H1 (cell line): ENCODE measurements around the gene HEATR5A. TPM values are rescaled to one million over a fixed set of nuclear protein-coding genes. Genes with fewer than 3 reads are reported as not detected.

ENCODE experiments used
- CTCF ChIA-PET: fragments of 300-600 bp; sonication (Branson Sonifier 250); formaldehyde crosslinking; loops from one replicate; lab custom pipeline; 2021; ENCODE audit not compliant: partially characterized antibody; lab: Charles Lee
- POLR2A ChIA-PET: fragments of 300-600 bp; sonication (Branson Sonifier 250); formaldehyde crosslinking; loops from one replicate; lab custom pipeline; 2021; ENCODE audit warnings: inconsistent platforms; ENCODE audit not compliant: partially characterized antibody; lab: Charles Lee
- DNase-seq, 2 experiments: peaks; one replicate each; pipeline versions ENCODE4 v3.0.0 to v3.0.0-alpha.2; 2010 to 2022; ENCODE audit warnings: low spot score in 2 of 2, low read depth in 1 of 2, mixed read lengths in 1 of 2
- FAIRE-seq: peaks from 2 replicates; lab custom pipeline; 2011; peaks lifted over from hg19 to GRCh38; lab: Jason Lieb, UNC
- H2AFZ ChIP-seq: 2 replicates; pipeline ENCODE4 v1.8.1; 2012; ENCODE audit warnings: low read length, inconsistent platforms
- H2AK5ac ChIP-seq: 2 replicates; pipeline ENCODE4 v1.6.1; 2013; ENCODE audit warnings: low read depth, low read length
- H2BK120ac ChIP-seq: replicated peaks from 2 replicates; pipeline ENCODE3; 2013; ENCODE audit warnings: low read depth, low read length, inconsistent platforms
- H2BK12ac ChIP-seq: 2 replicates; pipeline ENCODE4 v1.6.1; 2013; ENCODE audit warnings: low read depth, low read length
- H2BK15ac ChIP-seq: 2 replicates; pipeline ENCODE4 v1.6.1; 2013; ENCODE audit warnings: low read length
- H2BK20ac ChIP-seq: 2 replicates; pipeline ENCODE4 v1.6.1; 2013; ENCODE audit warnings: low read length
- H2BK5ac ChIP-seq: 2 replicates; pipeline ENCODE4 v1.6.1; 2013; ENCODE audit warnings: low read depth, low read length
- H3K14ac ChIP-seq: 2 replicates; pipeline ENCODE4 v1.6.1; 2013; ENCODE audit warnings: inconsistent platforms; ENCODE audit not compliant: insufficient read length
- H3K18ac ChIP-seq: 2 replicates; pipeline ENCODE4 v1.6.1; 2013; ENCODE audit warnings: low read length; ENCODE audit errors: extremely low read depth
- H3K23ac ChIP-seq: 2 replicates; pipeline ENCODE4 v1.6.1; 2013; ENCODE audit warnings: inconsistent platforms; ENCODE audit not compliant: insufficient read length
- H3K23me2 ChIP-seq: 2 replicates; pipeline ENCODE4 v1.6.1; 2013; ENCODE audit warnings: low read depth, low read length
- H3K27ac ChIP-seq: 2 replicates; pipeline ENCODE4 v1.6.1; 2011; ENCODE audit warnings: low read depth, low read length, inconsistent platforms
- H3K27me3 ChIP-seq, 4 experiments: replicated peaks in 1 of 4; 1 replicate in 1 of 4; 2 replicates in 3 of 4; pipeline versions ENCODE4 v1.6.1 to v1.8.1; 2011 to 2013; ENCODE audit warnings: low read length in 3 of 4, mild to moderate bottlenecking in 3 of 4, inconsistent platforms in 2 of 4, mixed read lengths in 2 of 4, moderate library complexity in 1 of 4; ENCODE audit not compliant: control insufficient read depth in 3 of 4, insufficient read depth in 3 of 4; ENCODE audit errors: extremely low read depth in 1 of 4
- H3K36me3 ChIP-seq, 4 experiments: 2 replicates each; pipeline versions ENCODE4 v1.6.1 to v1.8.1; 2011 to 2013; ENCODE audit warnings: mild to moderate bottlenecking in 4 of 4, low read length in 3 of 4, moderate library complexity in 2 of 4, control low read depth in 1 of 4, inconsistent platforms in 1 of 4; ENCODE audit not compliant: insufficient read depth in 4 of 4, control insufficient read depth in 2 of 4
- H3K4ac ChIP-seq: replicated peaks from 2 replicates; pipeline ENCODE3; 2013; ENCODE audit warnings: low read length, low read depth, mixed read lengths, inconsistent platforms; ENCODE audit not compliant: insufficient read length
- H3K4me1 ChIP-seq, 4 experiments: replicated peaks in 1 of 4; 1 replicate in 1 of 4; 2 replicates in 3 of 4; pipeline versions ENCODE4 v1.6.1 to v1.8.1; 2011 to 2013; ENCODE audit warnings: low read length in 3 of 4, inconsistent platforms in 2 of 4, mixed read lengths in 1 of 4; ENCODE audit not compliant: insufficient read depth in 4 of 4, control insufficient read depth in 3 of 4
- H3K4me2 ChIP-seq, 2 experiments: 2 replicates each; pipeline versions ENCODE4 v1.6.1 to v1.8.1; 2011 to 2013; ENCODE audit warnings: low read depth in 2 of 2, low read length in 2 of 2, control low read depth in 1 of 2, inconsistent platforms in 1 of 2, mild to moderate bottlenecking in 1 of 2; ENCODE audit not compliant: insufficient read depth in 1 of 2
- H3K4me3 ChIP-seq, 4 experiments: fragments of 200-600, 300-600 bp in 1 of 4; sonication (generic), shearing (Covaris generic), sonication (Bioruptor Twin) in 1 of 4; 2 replicates each; pipeline versions ENCODE4 v1.5.1 to v1.8.1; 2011 to 2016; ENCODE audit warnings: low read length in 4 of 4, low read depth in 3 of 4, control low read depth in 2 of 4, inconsistent platforms in 2 of 4, mild to moderate bottlenecking in 2 of 4, mixed read lengths in 1 of 4, moderate library complexity in 1 of 4; ENCODE audit not compliant: insufficient read depth in 2 of 4; ENCODE audit errors: extremely low read depth in 1 of 4
- H3K56ac ChIP-seq: replicated peaks from 2 replicates; pipeline ENCODE3; 2013; ENCODE audit warnings: low read depth, mild to moderate bottlenecking, mixed read lengths, low read length, inconsistent platforms; ENCODE audit not compliant: insufficient read length
- H3K79me1 ChIP-seq: 2 replicates; pipeline ENCODE4 v1.6.1; 2013; ENCODE audit warnings: low read depth, low read length, control low read depth
- H3K79me2 ChIP-seq, 2 experiments: 2 replicates each; pipeline versions ENCODE4 v1.6.1 to v1.8.1; 2012 to 2013; ENCODE audit warnings: low read length in 2 of 2, mild to moderate bottlenecking in 2 of 2, inconsistent platforms in 1 of 2; ENCODE audit not compliant: insufficient read depth in 2 of 2, control insufficient read depth in 1 of 2
- H3K9ac ChIP-seq, 4 experiments: replicated peaks in 1 of 4; 1 replicate in 1 of 4; 2 replicates in 3 of 4; pipeline versions ENCODE4 v1.6.1 to v1.8.1; 2011 to 2013; ENCODE audit warnings: low read depth in 3 of 4, low read length in 3 of 4, control low read depth in 2 of 4, mild to moderate bottlenecking in 2 of 4, moderate library complexity in 2 of 4, inconsistent platforms in 1 of 4; ENCODE audit errors: extremely low read depth in 1 of 4
- H3K9me3 ChIP-seq, 2 experiments: 2 replicates each; pipeline versions ENCODE4 v1.6.1 to v1.8.1; 2012 to 2013; ENCODE audit warnings: mild to moderate bottlenecking in 2 of 2, moderate library complexity in 2 of 2, control low read depth in 1 of 2, inconsistent platforms in 1 of 2, low read depth in 1 of 2, low read length in 1 of 2, mixed read lengths in 1 of 2; ENCODE audit not compliant: insufficient read depth in 2 of 2
- H4K20me1 ChIP-seq, 2 experiments: replicated peaks in 1 of 2; 2 replicates each; pipeline versions ENCODE3 to v1.8.1; 2011 to 2013; ENCODE audit warnings: inconsistent platforms in 2 of 2, low read length in 2 of 2, mild to moderate bottlenecking in 1 of 2; ENCODE audit not compliant: insufficient read depth in 2 of 2, control insufficient read depth in 1 of 2
- H4K5ac ChIP-seq: 2 replicates; pipeline ENCODE4 v1.6.1; 2013; ENCODE audit warnings: low read length, low read depth, mixed read lengths, inconsistent platforms; ENCODE audit not compliant: insufficient read length
- H4K8ac ChIP-seq: 2 replicates; pipeline ENCODE4 v1.8.0; 2013; ENCODE audit warnings: mild to moderate bottlenecking, moderate library complexity, low read length, inconsistent platforms; ENCODE audit not compliant: insufficient read depth; ENCODE audit errors: extremely low read depth
- H4K91ac ChIP-seq: replicated peaks from 2 replicates; pipeline ENCODE3; 2013; ENCODE audit warnings: low read length, mixed read lengths, inconsistent platforms; ENCODE audit not compliant: insufficient read length
- ASH2L ChIP-seq: fragments of 200-600, 300-600 bp; sonication (generic); IDR thresholded peaks from one replicate; pipeline ENCODE4 v1.7.1; 2017; ENCODE audit warnings: low read length
- BACH1 ChIP-seq: IDR thresholded peaks from 2 replicates; pipeline ENCODE4 v1.6.1; 2012; ENCODE audit warnings: low read length, improper control_type of control experiment
- CEBPB ChIP-seq: IDR thresholded peaks from 2 replicates; pipeline ENCODE4 v1.6.1; 2012; ENCODE audit warnings: low read depth, low read length
- CHD1 ChIP-seq: IDR thresholded peaks from 2 replicates; pipeline ENCODE4 v1.6.1; 2012; ENCODE audit warnings: low read depth, low read length, improper control_type of control experiment
- CTBP2 ChIP-seq: IDR thresholded peaks from 2 replicates; pipeline ENCODE4 v1.7.0; 2011; ENCODE audit warnings: borderline replicate concordance, mild to moderate bottlenecking, moderate library complexity, mixed read lengths, low read length; ENCODE audit not compliant: insufficient read depth, insufficient read length
- EP300 ChIP-seq, 2 experiments: IDR thresholded peaks; 1 replicate in 1 of 2; 2 replicates in 1 of 2; pipeline ENCODE4 v1.6.1; 2011 to 2012; ENCODE audit warnings: low read depth in 2 of 2, low read length in 2 of 2, mild to moderate bottlenecking in 2 of 2, borderline replicate concordance in 1 of 2, inconsistent platforms in 1 of 2, moderate library complexity in 1 of 2
- EZH2 ChIP-seq: fragments of 200-600 bp; sonication (generic); IDR thresholded peaks from 2 replicates; pipeline ENCODE4 v1.7.1; 2012; ENCODE audit warnings: low read depth, mild to moderate bottlenecking, moderate library complexity, low read length, inconsistent platforms; ENCODE audit not compliant: severe bottlenecking
- HDAC2 ChIP-seq, 2 experiments: fragments of 300-600 bp in 1 of 2; sonication (generic) in 1 of 2; IDR thresholded peaks; 2 replicates each; pipeline ENCODE4 v1.6.1; 2011 to 2012; ENCODE audit warnings: low read depth in 2 of 2, low read length in 2 of 2, mild to moderate bottlenecking in 2 of 2, moderate library complexity in 2 of 2, borderline replicate concordance in 1 of 2, inconsistent platforms in 1 of 2
- JUND ChIP-seq: IDR thresholded peaks from 2 replicates; pipeline ENCODE4 v1.6.1; 2011; ENCODE audit warnings: mild to moderate bottlenecking, improper control_type of control experiment, low read length
- KDM4A ChIP-seq: IDR thresholded peaks from one replicate; pipeline ENCODE4 v1.7.1; 2012; ENCODE audit warnings: low read depth, mild to moderate bottlenecking, moderate library complexity, low read length, inconsistent platforms; ENCODE audit not compliant: severe bottlenecking
- SIRT6 ChIP-seq: IDR thresholded peaks from one replicate; pipeline ENCODE4 v1.7.1; 2012; ENCODE audit warnings: low read length, inconsistent platforms
- SP1 ChIP-seq: IDR thresholded peaks from 2 replicates; pipeline ENCODE4 v1.6.1; 2011; ENCODE audit warnings: low read depth, low read length
- SRF ChIP-seq: IDR thresholded peaks from 2 replicates; pipeline ENCODE4 v1.6.1; 2011; ENCODE audit warnings: mild to moderate bottlenecking, low read depth, low read length, moderate library complexity
- SUZ12 ChIP-seq: fragments of 200-600 bp; sonication (generic); IDR thresholded peaks from 2 replicates; pipeline ENCODE4 v1.6.1; 2012; ENCODE audit warnings: mild to moderate bottlenecking, inconsistent platforms, low read length, moderate library complexity, mixed read lengths
- TBP ChIP-seq: IDR thresholded peaks from 2 replicates; pipeline ENCODE4 v1.6.1; 2011; ENCODE audit warnings: low read depth, low read length, improper control_type of control experiment
- WGBS, 2 experiments: shearing (Covaris generic) in 1 of 2; methylation state at CpG; one replicate each; pipeline versions ENCODE4 v1.1.6 to v1.1.7; 2013 to 2015; ENCODE audit warnings: low lambda C conversion rate in 2 of 2, mixed read lengths in 2 of 2, inconsistent platforms in 1 of 2, low coverage in 1 of 2, missing lambda C conversion rate in 1 of 2; ENCODE audit not compliant: insufficient replicate concordance in 2 of 2, insufficient coverage in 1 of 2, insufficient read length in 1 of 2; ENCODE audit errors: extremely low coverage in 1 of 2, missing lambda C conversion rate in 1 of 2; 5-methylcytosine and 5-hydroxymethylcytosine counted together
- polyA plus RNA-seq, 7 experiments: library from polyadenylated mRNA; depleted of rRNA in 3 of 7; stranded (reverse) in 5 of 7; unstranded in 2 of 7; fragments of >200 nt in 5 of 7; fragments of 200-250 nt in 2 of 7; gene quantifications; 1 replicate in 5 of 7; 2 replicates in 1 of 7; 4 replicates in 1 of 7; pipeline versions ENCODE4 v1.2.1 to v1.2.3, GENCODE V29; 2011 to 2013; ENCODE audit warnings: missing spikeins in 2 of 7, mixed read lengths in 2 of 7
- total RNA-seq: library from RNA; stranded (reverse); fragmentation: NEBNext Ultra II Directional; extraction: Animal tissue kit (Norgen Biotek cat#: 25700); gene quantifications from 2 replicates; pipeline ENCODE4 v1.2.1, GENCODE V29; 2021

Gene HEATR5A
- total and polyA plus RNA-seq, 2 of the 8 experiments (the other 6 are each of a cell fraction or from before 2014, with no cell fraction given): 9.0 to 36.2 TPM

DNA sequence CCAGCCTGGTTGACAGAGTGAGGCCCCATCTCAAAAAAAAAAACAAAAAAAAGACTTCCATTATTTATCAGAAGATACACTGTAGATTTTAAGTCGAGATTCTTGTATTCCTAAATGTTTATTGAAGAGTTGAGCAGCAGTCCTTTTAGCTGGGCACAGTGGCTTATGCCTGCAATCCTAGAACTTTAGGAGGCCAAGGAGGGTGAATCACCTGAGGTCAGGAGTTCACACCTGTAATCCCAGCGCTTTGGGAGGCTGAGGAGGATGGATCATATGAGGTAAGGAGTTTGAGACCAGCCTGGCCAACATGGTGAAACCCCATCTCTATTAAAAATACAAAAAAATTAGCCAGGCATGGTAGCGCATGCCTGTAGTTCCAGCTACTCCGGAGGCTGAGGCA, 57.6 kb downstream of the HEATR5A start:
- Histone ChIP-seq H3K4me2 (no peak overlapping the region), H2BK15ac (no peak overlapping the region), H3K27me3 (peaks cover 0 to 1% (median 0%) of the 10 kb centered on the region in 4 experiments; a peak in 1 of 7 replicates), H3K14ac (no peak overlapping the region), H3K23ac (no peak overlapping the region), H3K4me3 (no peak overlapping the region), H4K20me1 (no peaks in the 10 kb centered on the region), H3K79me2 (no peaks in the 10 kb centered on the region), H3K18ac (no peak overlapping the region), H2BK120ac (no peak overlapping the region), H3K79me1 (no peaks in the 10 kb centered on the region), H2BK12ac (no peak overlapping the region), H4K8ac (no peak overlapping the region), H3K9ac (no peak overlapping the region), H3K4ac (no peak overlapping the region), H3K23me2 (no peaks in the 10 kb centered on the region), H3K56ac (no peak overlapping the region), H4K5ac (no peak overlapping the region), H3K27ac (no peak overlapping the region), H2BK20ac (no peak overlapping the region), H4K91ac (no peak overlapping the region), H2AFZ (no peak overlapping the region), H3K9me3 (no peaks in the 10 kb centered on the region), H3K36me3 (peaks cover 0 to 3% (median under 1%) of the 10 kb centered on the region in 4 experiments; a peak in 4 of 8 replicates), H3K4me1 (no peaks in the 10 kb centered on the region), H2AK5ac (no peak overlapping the region), H2BK5ac (no peak overlapping the region)
- WGBS, 2 experiments: 99% methylated on average over 4 of the region's 4 CpGs; no CpG with 5 or more reads in 1 of the 2 experiments
- POLR2A ChIA-PET: interaction anchor here (0.6 kb wide), 1 partner anchor 12 kb away, joined by 3 read pairs; no protein-coding TSS in a partner anchor
- CTCF ChIA-PET: interaction anchor here (0.6 to 1.2 kb wide), 3 partner anchors 14 to 1197 kb away, joined by 3 to 6 read pairs (median 5); no protein-coding TSS in a partner anchor
- DNase-seq: no peak
- FAIRE-seq: no peak
- TF ChIP-seq BACH1: no peak
- no peak for TF ChIP-seq EZH2
- no peak for TF ChIP-seq CTBP2
- no peak for TF ChIP-seq SUZ12
- TF ChIP-seq SIRT6: no peak
- TF ChIP-seq EP300 (IDR thresholded peaks at IDR 0.05; ENCODE audit: borderline replicate concordance in 1 of 2, low read depth in 2 of 2, low read length in 2 of 2): no peak
- no peak for TF ChIP-seq TBP
- TF ChIP-seq JUND: no peak
- no peak for TF ChIP-seq KDM4A
- no peak for TF ChIP-seq CHD1
- no peak for TF ChIP-seq HDAC2 (IDR thresholded peaks at IDR 0.05; ENCODE audit: borderline replicate concordance in 1 of 2, low read depth in 2 of 2, low read length in 2 of 2)
- no peak for TF ChIP-seq CEBPB
- TF ChIP-seq ASH2L: no peak
- no peak for TF ChIP-seq SP1
- no peak for TF ChIP-seq SRF
